Adrenal gland (tissue), 5 donors: Measurements from ENCODE around the gene KAT6B.

Experiments
- CTCF ChIP-seq, 6 experiments: fragments of 450-650 bp in 4 of 6; fragments of 200-600 bp in 2 of 6; sonication (generic) in 1 of 6; IDR thresholded peaks; 1 replicate in 5 of 6; 2 replicates in 1 of 6; pipeline versions ENCODE4 v1.5.1 to v1.8.0; 2016 to 2021; ENCODE audit warnings: antibody characterized with exemption in 6 of 6, mild to moderate bottlenecking in 2 of 6, moderate library complexity in 1 of 6
- POLR2A ChIP-seq, 2 donors: fragments of 450-650 bp; IDR thresholded peaks; one replicate each; pipeline ENCODE4 v1.6.1; 2017; ENCODE audit warnings: antibody characterized with exemption in 2 of 2, mild to moderate bottlenecking in 2 of 2, moderate library complexity in 1 of 2
- donor health status: DM: no; HTN: no; CAD: no.

DNA sequence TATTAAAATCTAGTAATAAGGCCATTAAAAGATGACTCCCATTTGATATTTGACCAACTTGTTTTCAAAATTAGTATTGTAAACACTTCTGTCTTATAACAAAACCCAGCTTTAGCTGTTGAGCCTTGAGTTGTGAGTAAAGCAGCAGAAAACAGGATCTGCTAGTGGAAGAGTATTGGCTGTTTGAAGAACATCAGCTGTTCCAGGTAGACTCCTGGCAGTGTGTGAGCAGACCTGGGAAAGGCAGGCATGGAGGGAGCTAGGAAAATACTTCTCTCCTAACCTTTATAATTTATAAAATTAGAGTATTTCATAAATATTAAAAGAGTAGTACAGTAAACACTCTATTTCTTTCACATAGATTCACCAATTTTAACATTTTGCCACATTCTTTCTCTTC lies 29.0 kb downstream of the KAT6B start:
- TF ChIP-seq POLR2A (IDR thresholded peaks at IDR 0.05) (no peak), CTCF (IDR thresholded peaks at IDR 0.05) (no peak)
